Kasumi-1 (cell line): ENCODE data around the gene LRP11.

ENCODE experiments used
- DNase-seq, 2 experiments: peaks; one replicate each; lab custom pipeline; 2025; lab: John Stamatoyannopoulos, UW

The LRP11 gene

DNA sequence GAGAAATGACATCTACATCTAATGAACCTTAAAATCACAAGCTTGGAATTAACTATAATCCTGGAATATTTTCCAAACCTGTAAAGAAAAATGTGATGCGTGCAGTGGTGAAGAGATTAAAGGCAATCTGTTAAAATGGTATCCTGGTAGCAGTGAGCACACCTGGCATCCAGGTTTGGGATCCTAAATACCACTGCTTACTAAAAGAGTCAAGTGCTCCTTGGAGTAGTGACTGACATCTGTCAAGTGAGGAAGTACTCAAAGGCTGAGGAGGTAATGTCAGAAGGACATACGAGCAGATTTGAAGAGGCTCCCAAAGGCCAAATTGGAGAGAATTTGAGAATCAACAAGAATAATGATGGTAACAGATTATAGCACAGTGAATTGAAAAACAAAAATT is 81.8 kb downstream of the LRP11 start:
- DNase-seq: no peak

DNA sequence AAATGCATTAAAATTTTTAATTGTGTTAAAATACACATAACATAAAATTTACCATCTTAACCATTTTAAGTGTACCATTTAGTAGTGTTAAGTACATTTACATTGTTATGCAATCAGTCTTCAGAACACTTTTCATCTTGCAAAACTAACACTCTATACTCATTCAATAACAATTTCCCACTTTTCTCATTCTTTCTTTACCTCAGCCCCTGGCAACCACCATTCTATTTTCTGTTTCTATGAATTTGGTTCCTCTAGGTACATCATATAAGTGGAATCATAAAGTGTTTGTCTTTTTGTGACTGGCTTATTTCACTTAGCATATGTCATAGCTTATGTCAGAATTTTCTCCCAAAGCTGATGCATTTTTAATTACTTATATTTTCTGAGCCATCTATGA is 82.4 kb downstream of the LRP11 start:
- no peak for DNase-seq

DNA sequence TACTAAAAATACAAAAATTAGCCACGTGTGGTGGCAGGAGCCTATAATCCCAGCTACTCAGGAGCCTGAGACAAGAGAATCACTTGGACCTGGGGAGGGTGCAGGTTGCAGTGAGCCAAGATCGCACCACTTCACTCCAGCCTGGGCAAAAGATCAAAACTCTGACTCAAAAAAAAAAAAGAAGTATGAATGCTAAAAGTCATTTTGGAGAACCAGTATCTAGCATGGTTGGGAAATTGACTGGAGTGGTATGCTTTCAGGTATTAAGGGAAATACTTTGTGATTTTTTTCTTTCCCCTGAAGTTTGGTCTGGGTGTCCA is 84.6 kb downstream of the LRP11 start:
- no peak for DNase-seq

DNA sequence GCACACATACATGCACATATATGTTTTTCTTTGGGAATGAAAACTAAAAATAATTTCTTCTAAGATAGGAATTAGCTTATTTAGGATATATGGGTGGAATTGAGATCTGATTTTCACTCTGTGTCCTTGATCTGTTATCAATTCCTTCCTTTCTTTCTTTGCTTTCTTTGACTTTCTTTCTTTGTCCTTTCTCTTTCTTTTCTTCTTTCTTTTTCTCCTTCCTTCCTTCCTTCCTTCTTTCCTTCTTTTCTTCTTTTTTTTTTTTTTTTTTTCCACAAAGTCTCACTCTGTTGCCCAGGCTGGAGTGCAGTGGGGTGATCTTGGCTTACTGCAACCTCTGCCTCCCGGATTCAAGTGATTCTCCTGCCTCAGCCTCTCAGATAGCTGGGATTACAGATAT is 86.5 kb downstream of the LRP11 start:
- no peak for DNase-seq

DNA sequence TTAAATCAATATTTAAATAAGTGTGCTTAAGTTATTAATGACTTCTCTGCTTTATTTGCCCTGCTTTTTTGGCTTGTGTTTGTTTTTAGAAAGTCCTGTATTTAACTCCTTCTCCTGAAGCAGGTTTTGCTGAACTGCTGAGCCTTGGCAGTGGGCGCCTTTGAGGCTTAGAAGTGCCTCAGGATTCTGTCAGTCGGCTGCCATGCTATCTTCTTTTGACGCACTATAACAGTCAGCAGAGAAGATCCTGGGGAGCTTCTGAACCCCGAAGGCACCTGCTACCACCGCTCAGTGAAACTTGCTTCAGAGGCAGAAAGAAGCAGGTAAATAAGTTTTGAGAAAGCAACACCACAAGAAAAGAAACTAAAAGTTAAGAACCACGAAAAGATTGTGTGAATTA is 92.2 kb downstream of the LRP11 start:
- no peak for DNase-seq

DNA sequence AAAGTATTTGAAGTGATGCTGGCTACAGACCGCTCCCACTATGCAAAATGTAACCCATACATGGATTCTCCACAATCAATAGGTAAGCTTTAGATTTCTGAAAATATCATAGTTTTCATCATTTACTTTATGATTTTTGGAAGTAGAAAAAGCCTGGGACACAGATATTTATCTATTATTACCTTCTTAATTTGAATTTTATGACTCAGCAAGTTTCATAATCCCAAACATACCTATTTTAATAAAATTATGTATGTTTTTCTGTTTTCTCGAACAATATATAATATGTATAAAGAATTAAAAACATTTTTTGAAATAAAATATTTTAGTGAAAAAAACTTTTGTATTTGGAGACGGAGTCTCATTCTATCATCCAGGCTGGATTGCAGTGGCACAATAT is 93.0 kb downstream of the LRP11 start:
- DNase-seq: no peak

DNA sequence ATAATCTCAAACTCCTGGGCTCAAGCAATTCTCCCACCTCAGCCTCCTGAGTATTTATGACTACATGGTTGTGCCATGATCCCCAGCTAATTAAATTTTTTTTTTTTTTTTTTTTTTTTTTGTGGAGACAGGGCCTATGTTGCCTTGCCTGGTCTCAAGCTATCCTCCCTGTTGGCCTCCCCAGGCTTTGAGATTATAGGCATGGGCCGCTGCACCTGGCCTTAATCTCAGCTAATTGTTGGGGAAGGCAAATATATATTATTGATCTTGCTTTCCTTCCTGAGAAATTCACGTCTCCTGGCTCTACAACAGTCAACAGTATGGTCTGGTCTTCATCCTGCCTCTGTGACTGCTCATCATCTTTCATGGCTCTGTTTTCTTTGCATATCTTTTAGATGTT is 94.5 kb downstream of the LRP11 start:
- no peak for DNase-seq
